Activated naive CD4-positive, alpha-beta T cell treated with anti-CD3 and anti-CD28 coated beads, Interleukin-2, amount 50 U/mL, for 16 hours (primary cell): ENCODE results near the gene PI4KA.
"Not testable (repeated sequence)": the region's sequence is repeated elsewhere in the genome, so short reads cannot be mapped to it uniquely, and the experiment has no call there.

Experiments
- DNase-seq: peaks from one replicate; pipeline ENCODE4 v3.0.0-alpha.2; 2020

PI4KA gene

DNA sequence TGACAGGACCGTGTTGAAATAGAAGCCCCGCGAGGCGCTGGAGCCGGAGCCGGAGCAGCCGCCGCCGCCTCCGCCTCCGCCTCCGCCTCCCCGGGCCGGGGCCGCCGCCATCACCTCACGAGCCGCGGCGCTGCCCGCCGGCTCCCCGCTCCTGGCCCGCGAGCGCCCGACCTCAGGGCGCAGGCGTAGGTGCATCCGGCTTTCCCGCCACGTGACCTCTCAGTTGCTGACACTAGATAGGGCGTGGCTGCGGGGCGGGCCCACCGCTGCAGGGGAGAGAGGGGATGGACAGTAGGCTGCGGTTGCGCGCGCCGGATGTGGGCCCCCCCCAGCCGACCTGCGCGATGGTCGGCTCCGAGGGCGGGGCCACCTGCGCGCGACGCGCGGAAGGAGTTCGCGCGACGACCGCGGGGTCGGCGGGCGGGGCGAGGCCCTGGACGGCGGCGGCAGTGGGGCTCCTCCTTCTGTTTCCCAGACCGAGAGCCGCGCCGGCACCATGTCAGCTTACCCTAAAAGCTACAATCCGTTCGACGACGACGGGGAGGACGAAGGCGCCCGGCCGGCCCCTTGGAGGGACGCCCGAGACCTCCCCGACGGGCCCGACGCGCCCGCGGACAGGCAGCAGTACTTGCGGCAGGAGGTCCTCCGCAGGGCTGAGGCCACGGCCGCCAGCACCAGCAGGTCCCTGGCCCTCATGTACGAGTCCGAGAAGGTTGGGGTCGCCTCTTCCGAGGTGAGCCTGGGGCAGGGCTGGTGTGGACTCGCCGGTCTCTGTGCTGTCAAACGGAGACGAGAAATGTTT lies at the start of gene PI4KA, which contains the start of gene SNAP29:
Gene PI4KA, minus strand, starts transcription at position 197 of the 802 bp plus-strand sequence. Its CDS starts 86 bp downstream, at position 111.
Gene SNAP29, plus strand, starts transcription at position 393 of the 802 bp plus-strand sequence. Its CDS starts 104 bp downstream, at position 497.
- peak; percentile 98 for DNase-seq

DNA sequence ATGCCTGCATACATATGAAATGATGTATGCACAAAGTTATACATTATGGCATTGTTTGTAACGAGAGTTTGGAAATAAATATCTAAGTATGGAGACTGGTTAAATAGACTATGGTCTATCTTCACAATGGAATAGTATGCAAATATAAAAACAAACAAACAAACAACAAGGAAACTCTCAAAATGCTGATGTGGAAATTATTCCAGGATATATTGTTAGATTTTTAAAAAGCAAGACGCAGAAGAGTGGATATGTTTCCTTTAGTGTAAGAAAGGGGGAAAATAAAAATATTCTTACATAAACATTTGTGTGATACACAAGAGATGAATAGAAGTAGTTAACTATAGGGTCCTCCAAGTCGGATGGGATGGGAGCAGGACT lies 47.8 kb upstream of the PI4KA start:
- DNase-seq: no peak

DNA sequence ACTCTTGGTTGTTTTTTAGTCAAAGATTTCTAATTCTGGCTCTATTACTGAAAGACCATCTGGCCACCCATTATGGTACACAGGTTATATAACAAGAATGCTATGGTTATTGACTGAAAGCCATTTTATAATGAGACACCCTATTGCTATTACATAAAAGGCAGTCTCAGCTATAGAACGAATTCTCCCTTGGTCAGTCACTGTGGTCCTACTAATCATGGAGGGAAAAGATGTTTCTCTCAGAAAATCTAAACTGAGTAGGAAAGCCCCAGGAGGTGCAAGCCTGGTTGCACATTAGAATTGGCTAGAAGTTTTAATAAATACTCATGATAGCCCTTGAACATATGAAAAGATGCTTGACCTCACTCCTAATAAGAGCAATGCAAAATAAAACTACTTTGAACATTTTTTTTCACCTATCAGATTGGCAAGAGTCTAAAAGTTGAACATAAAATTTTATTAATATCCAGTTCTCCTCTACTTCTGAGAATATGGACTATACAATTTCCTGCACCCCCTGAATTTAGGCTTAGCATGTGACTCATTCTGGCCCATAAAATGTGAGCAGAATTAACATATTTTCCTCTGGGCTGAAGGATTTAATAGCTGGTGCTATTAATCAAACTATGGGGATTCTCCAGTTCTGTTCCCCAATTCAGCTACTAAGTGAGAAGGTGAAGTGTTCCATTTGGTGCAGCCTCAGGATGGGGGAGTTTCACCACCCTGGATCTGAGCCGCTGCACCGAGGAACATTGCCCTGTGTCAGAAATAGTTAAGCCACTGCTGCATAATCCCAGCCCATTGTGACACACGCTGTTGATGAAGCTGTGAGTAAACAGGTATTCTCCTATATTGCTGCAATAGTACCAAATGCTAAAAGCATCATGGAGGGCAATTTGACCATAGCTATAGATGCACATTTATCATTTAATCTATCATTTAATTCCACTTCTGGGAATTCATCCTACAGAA lies 47.1 kb upstream of the PI4KA start:
- no peak for DNase-seq

DNA sequence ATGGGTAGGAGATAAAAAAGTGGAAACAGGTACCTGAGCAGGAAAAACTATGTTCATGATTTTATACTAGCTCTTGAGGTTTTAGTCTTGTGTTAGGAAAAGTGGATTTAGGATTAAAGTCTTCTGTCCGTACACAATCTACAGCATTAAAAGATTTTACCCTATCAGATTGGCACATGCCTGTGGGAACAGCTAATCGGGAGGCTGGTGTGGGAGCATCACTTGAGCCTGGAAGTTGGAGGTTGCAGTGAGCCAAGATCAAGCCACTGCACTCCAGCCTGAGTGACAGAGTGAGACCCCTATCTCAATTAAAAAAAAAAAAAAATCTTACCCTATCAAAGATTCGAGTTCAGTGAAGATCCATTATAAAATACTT lies 46.4 kb upstream of the PI4KA start:
- DNase-seq: no peak

DNA sequence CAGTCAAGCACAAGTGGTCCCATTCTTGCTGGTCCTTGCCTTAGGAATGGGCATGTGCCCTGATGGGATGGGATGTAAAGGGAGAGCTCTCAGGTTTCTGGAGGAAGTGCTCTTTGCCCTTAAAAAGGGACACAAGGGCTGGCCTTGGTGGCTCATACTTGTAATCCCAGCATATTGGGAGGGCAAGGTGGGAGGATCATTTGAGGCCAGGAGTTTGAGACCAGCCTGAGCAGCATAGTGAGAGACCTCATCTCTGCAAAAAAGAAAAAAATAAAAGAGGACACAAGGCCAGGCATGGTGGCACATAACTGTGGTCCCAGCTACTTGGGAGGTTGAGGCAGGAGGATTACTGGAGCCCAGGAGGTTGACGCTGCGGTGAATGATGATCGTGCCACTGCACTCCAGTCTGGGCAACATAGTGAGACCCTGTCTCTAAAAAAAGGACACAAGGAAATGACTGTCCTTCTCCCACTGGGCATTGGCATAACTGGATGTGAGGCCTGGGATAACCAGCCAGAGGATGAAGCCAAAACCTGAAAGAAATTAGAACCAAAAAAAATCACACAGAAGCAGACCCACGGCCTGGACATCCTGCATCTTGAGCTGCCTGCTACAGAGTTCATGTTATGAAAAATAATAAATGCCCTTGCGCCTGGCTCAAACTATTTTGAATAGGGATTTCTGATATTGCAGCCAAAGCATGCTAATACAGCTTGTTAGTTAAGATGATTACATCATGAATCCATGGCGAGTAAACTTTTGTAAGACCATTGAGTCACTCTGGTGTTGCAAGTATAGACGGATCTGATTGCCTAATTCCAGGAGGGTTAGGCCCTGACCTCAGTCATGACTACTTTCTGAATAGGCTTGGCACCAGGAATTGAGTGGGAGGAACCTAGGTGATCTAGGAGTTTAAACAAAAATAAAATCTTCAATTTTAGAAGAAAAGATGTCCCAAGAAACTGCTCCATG lies 45.7 kb upstream of the PI4KA start:
- no peak for DNase-seq

DNA sequence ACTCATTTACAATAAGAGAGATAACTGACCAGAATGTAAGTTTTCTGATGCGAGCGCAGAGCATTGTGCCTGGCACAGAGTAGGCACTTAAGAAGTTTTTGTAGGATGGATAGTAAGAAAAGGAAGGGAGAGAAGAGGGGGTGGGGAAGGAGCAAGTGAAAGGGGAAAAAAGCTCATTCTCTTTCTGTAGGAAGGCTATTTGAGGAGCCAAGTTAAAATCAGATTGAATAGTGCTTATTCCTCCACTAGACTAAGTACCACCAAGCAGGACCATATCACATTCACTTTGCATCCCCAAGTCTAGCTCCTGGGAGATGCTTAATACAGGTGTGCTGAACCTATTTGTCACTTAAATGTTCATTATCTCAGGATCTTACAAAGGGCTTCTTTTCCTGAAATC lies 44.5 kb upstream of the PI4KA start:
- no peak for DNase-seq

DNA sequence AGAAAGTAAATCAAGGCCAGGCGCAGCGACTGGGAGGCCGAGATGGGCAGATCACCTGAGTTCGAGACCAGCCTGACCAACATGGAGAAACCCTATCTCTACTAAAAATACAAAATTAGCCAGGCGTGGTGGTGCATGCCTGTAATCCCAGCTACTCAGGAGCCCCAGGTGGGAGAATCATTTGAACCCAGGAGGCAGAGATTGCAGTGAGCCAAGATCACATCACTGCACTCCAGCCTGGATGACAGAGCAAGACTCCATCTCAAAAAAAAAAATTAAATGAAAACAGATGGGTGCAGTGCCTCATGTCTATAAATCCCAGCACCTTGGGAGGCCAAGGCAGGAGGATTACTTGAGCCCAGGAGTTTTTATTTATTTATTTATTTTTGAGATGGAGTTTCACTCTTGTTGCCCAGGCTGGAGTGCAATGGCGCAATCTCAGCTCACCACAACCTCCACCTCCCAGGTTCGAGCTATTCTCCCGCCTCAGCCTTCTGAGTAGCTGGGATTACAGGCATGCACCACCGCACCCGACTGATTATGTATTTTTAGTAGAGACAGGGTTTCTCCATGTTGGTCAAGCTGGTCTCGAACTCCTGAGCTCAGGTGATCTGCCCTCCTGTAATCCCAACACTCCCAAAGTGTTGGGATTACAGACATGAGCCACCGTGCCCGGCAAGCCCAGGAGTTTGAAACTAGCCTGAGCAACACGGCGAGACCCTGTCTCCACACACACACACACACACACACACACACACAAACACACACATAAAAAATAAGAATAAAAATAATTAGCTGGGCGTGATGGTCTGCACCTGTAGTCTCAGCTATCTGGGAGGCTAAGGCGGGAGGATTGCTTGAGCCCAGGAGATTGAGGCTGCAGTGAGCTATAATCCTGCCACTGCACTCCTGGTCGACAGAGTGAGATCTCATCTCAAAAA lies 42.8 kb upstream of the PI4KA start:
- not testable (repeated sequence) for DNase-seq

DNA sequence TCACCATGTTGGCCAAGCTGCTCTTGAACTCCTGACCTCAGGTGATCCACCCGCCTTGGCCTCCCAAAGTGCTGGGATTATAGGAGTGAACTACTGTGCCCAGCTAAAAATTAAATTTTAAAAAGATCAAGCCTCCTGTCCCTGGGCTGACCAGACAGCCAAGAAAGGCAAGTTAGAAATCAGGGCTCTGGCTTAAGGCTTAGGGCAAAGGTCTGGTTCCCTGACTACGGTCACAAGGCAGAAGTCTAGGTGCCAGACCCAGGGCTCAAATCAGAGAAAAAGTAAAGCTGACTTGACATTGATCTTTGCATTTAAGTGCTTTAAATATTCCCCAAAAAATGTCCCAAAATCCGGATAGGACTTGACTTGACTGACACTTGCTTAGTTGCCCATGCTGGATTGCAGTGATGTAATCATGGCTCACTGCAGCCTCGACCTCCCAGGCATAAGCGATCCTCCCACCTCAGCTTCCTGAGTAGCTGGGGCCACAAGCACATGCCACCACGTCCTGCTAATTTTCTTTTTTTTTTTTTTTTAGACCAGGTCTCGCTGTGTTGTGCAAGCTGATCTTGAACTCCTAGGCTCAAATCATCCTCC lies 41.3 kb upstream of the PI4KA start:
- DNase-seq: no peak

DNA sequence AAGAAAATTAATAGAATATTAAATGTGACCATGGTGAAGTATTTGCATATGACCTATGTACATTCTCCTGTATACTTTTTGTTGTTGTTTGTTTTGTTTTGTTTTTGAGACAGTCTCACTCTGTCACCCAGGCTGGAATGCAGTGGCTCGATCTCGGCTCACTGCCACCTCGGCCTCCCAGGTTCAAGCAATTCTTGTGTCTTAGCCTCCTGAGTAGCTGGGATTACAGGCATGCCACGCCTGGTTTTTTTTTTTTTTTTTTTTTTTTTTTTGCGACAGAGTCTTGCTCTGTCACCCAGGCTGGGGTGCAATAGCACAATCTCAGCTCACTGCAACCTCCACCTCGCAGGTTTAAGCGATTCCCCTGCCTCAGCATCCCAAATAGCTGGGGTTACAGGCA lies 39.1 kb upstream of the PI4KA start:
- DNase-seq: not testable (repeated sequence)

DNA sequence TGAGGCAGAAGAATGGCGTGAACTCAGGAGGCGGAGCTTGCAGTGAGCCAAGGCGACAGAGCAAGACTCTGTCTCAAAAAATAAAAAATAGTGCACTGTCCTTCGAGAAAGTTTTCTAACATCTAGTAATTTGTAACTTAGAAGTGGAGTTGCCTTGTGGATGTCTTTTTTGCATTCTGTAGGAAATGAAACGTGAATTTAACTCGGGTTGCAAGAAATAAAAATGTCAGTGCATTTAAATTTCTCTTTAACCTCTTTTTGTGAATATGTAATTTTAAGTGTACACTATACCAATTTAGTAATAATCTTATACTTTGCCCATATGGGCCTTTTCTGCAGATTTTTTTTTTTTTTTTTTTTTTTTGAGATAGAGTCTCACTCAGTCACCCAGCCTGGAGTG lies 32.4 kb upstream of the PI4KA start:
- DNase-seq: no peak

DNA sequence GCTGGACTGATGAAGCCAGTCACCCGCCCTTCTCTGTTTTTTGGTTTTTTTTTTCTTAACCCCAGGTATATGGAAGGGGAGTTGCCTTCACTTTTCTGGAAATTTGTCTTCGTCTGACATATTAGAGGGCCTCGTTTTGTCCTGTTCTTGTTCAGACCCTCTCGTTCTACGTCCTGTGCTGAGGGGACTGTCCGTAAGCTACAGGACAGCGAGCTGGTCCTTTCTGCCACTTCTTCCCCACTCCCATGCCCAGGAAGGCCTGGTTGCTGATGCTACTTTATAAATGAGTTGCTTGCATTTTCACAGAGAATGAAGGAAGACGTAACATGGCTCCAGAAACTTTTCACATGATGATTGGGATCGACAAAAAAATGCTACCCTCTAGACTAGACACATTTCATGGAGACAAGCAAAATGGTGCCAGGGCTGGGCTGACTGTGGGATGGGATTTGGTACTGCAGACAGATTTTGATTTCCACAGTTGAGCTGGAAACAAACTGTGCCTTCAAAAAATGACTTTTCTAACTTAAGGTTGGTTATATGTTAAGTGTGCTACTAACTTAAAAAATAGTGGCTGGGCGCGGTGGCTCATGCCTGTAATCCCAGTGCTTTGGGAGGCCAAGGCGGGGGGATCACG lies 31.4 kb upstream of the PI4KA start:
- no peak for DNase-seq

DNA sequence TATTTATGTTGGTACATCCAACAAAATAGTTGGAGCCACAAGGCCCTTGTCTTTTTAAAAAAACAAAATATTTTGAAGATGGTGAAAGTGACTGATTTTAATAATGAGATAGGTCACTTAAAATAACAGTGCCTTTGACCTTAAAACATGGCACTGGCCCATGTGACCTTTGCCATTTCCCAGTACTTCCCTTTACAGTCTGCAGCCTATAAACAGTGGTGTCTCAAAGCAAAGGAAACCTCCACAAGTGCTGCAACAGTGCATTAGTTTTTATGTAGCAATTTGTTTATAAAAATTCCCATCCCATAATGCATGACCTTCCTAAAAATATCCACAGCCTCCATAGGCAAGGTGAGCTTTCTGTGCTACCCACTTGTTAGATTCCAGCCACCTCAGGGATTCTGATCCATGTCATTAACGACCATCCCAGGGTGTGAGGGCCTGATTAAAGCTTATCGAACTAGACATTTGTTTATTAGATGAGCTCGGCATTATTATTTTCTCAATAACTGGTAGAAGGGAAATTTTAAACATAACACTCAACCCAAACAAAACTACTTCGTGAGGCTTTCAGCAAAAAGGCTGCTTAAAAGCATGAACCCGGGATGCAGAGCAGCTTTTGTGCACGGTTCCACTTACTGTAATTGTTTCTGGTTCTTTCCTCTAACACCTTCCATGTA lies 30.6 kb upstream of the PI4KA start:
- DNase-seq: no peak

DNA sequence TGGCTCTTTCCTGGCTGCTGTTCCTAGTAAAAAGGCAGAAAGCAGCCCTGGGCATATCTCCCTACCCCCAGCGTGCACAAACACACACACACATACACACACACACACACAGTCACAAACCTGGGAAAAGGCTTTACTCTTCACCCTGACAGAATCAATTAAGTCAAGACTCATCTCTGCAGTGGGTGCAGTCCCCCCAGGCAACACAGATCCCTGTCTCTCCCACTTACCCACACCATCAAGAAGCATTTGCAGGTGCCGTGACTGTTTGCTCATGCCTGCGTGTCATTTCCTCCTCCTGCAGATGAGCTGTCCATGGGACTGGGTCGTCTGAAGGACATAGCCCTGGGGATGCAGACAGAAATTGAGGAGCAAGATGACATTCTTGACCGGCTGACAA lies 28.8 kb upstream of the PI4KA start:
- DNase-seq: no peak

DNA sequence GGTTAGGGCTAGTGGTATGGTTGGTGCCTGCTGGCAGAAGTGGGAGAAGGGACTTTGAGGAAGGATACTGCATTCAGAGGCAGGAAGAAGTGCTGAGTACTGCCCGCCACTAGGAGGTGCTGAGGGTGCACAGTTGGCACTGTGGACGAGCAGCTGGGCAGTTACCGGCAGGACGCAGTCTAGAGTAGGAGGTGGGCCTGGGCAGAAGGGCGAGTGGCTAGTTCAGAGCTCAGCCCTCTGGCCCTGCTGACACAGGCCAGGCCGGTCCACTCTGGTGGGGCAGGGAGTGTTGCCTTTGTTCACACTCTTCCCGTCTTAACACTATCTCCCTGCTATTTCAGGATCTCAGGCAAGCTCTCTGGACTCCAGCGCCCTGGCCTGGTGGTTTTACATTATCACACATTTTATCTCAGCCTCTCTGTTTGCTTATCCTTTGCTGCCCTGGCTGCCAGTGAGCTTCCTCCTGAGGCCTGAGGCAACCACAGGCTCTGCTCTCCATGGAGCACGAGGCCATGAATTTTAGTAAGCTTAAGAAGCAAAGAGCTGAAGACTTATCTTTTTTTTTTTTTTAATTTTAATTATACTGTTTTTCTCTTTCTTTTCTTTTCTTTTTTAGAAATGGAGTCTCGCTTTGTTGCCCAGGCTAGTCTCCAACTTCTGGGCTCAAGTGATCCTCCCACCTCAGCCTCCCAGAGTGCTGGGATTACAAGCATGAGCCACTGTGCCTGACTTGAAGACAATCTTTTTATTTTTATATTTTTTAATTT lies 27.1 kb upstream of the PI4KA start:
- peak; percentile 36 for DNase-seq

DNA sequence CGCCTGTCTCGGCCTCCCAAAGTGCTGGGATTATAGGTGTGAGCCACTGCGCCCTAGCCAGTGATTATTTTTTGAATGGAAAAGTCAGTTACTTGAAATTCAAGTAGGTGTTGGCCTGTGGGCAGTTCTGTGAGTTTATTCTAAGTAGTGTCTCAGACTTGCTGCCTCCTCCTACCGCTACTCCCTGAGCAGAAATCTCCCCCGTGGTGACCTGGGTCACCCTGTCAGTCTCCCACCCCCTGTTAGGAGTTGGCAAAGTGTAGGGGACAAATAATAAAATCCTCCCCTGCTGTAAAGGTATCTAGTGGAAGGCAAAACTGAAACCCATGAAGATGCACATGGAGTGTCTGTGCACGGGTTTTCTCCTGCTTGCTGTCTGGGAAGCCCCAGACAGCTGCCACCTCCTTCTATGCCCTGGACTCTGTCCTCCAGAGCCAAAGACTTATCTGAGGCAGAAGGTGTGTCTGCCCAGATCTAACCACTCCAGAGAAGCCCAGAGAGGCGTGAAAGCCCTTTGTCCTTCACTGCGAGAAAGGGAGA lies 26.5 kb upstream of the PI4KA start:
- DNase-seq: no peak

DNA sequence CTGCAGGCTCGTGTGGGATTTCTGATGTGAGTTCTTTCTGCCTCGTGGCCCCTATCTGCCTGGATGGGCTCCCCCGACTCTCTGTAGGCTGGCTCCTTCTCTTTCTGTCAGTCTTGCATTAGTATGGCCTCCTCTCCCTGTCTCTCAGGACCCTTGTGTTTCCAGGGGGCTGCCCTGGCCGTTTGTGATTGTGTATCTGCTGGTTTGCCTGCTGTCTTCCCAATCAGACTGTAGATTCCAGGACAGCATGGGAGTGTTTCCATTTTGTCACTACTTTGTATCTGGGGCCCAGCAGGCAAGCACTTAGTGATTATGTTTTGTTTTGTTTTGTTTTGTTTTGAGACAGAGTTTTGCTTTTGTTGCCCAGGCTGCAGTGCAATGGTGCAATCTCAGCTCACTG lies 25.8 kb upstream of the PI4KA start:
- no peak for DNase-seq

DNA sequence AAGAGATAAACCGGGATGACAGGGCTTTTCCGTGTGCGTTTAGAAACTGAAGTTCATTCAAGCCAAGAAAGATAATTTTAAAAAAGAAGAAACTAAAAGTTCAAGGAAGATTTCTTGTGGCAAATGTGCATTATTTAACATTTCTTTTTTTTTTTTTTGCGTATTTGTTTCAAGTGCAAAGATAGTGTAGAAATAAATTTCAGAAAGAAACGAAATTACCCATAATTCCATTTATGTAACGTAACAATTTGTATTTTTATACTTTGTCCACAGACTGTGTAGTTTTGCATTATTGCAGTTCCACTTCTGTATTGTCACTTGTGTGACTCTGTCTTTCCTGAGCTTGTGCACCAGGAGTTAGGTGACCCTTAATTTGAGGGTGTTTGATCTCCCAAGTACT lies 24.2 kb upstream of the PI4KA start:
- DNase-seq: no peak
